ENCODE data around the gene KIAA1614. TPM values are rescaled to one million over a fixed set of nuclear protein-coding genes. Genes with fewer than 3 reads are reported as not detected.

The KIAA1614 gene
- polyA plus RNA-seq, 4 donors, result 5.0 to 9.8 (median 7.7) TPM

DNA sequence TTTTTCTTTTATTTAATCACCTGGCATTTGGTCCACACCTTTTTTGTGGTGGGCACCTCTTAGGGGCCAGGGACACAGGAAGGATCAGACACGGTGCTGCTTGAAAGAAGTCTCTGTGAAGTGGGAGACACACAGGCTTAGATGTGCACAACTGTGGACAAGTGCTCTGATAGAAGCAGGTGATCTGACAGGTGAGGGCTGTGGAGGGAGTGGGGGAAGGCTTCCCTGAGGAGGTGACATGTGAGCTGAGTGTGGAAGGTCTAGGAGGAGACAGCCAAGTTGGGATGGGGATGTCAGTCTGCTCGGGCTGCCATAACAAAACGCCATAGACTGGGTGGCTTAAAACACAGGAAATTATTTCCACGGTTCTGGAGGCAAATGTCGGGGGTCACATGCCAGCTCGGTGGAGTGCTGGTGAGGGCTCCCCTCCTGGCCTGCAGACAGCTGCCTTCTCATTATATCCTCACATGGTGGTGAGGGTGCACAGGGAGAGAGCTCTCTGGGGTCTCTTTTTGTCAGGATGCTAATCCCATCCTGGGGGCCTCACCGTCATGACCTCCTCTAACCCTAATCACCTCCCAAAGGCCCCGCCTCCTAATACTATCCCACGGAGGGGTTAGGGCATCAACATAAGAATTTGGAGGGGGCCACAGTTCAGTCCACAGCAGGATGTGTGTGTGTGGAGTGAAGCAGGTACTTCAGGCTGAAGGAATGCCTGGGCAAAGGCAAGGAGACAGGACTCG lies 5.2 kb upstream of the KIAA1614 start:
- DNase-seq (ENCODE audit: low read depth in 4 of 4, low spot score in 3 of 4), result no peak

DNA sequence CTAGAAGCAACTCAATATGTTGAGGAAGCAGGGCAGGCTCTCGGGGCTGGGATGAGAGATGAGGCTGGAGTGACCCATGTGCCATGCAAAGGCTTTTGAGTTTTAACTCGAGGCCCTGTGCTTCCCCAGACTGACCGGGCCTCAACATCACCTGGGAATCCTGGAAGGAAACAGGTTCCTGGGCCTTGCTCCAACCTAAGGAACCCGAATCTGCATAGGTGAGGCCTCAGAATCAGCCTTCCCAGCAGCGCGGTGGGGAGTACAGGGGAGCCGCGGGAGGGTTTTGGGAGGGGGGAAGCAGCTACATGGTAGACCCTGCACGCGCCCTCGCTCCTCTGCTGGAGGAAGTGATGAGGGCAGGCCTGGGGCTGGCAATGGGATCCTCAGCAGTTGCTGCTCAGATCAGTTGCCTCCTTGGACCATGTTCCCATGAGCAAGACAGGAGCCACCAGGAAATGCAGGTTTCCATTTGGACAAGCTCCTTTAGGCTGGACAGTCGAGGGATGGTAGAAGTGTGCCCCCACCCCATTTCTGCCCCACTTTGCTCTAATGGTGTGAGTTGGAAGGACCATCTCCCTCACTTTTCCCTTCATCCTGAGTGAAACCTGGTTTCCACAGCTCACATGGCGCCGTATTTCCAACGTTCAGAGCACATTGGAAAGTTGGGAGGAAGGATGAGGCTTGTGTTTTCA lies 4.5 kb upstream of the KIAA1614 start:
- DNase-seq (ENCODE audit: low read depth in 4 of 4, low spot score in 3 of 4), result no peak

DNA sequence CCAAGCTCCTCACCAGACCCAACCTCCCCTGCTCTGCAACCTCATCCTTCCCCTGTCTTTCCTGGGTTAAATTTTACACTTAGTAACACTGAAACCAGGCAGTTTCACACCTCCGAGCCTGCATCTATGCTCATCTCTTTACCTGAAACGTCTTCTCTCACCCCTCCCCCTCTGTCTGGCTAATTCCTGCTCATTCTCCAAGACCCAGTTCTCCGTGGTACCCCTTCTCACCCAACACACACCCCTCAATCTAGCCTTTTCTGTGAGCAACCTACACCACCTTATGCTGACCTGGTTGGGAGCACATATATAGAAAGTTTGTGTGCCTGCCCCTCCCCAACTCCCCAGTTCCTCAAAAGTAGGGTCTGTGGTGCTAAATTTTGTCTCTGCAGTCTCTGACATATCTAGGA lies 3.7 kb upstream of the KIAA1614 start:
- DNase-seq (ENCODE audit: low read depth in 4 of 4, low spot score in 3 of 4), result no peak

DNA sequence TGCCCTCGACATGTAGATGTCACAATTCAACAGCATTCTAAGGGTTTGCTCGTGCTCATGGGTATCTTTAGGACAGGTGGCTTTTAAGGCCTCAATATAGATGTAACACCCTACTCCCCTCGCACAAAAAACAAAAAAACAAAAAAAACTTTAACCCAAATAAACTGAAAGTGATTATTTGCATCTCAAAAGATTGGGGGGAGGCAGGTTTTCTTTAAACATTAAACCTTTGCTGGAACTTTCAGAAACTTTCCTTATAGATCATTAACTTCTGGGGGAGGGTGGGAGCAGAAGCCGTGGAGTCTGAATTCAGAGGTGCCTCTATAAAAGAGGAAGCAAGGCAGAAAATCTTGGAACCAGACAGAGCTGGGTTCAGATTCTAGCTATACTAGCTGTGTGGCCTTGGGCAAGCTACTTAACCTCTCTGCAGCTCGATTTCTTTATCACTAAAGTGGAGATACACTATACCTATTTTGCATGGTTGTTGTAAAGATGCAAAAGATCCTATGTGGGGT lies 3.2 kb upstream of the KIAA1614 start:
- DNase-seq (ENCODE audit: low read depth in 4 of 4, low spot score in 3 of 4), result no peak

DNA sequence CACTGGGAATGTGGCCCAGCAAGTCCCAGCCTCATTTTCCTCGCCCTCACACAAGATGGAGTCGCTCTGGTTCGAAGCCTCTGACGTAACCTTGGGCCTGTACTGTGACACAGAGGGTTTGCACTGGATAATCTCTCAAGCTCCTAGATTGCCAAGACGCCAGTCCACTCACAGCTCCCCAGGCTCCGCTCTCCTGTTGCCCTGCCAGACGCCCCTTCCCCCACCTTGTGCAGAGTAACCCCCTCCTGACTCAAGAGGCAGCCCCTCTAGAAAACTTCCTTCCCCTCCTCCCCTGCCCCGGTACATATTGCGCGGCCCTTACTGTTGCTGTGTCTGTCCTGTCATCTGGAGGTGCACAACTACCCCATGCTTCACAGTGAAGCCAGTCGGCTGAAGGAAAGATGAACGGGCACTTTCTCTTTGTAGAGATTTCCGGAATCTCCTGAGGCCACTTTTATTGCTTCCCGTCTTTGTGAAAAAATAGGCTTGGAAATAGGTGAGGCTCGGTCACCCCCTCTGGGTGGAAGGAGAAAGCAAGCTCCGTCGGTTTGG lies 981 bp upstream of the KIAA1614 start:
- DNase-seq (ENCODE audit: low read depth in 4 of 4, low spot score in 3 of 4), result no peak

DNA sequence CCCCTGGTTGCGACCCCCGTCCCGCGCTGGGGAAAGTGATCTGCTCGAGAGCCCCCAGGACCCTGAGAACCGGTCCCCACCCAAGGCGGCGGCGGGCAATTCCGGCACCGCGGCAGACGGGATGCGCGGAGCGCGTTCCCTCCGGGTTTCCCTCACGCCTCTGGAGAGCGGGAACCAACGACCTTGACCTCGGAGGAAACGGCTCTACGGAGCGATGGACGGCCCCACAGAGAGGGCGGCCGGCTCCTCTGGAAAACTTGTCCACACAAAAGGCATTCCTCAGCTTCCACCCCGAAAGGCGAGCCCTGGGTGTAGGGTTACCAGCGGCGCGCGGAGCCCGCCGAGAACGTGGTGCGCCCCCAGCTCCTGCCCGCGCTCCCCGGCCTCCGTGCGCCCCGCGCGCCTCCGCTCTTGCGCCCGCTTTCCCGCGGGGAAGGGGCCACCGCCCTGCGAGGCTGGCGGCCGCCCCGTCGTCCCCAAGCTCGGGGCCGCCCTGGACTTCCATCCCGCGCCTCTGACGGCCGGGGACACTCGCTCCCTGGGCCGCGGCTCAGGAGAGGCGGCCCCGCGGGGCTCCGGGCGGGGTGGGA lies 391 bp upstream of the KIAA1614 start:
- no peak for DNase-seq (ENCODE audit: low read depth in 4 of 4, low spot score in 3 of 4)

DNA sequence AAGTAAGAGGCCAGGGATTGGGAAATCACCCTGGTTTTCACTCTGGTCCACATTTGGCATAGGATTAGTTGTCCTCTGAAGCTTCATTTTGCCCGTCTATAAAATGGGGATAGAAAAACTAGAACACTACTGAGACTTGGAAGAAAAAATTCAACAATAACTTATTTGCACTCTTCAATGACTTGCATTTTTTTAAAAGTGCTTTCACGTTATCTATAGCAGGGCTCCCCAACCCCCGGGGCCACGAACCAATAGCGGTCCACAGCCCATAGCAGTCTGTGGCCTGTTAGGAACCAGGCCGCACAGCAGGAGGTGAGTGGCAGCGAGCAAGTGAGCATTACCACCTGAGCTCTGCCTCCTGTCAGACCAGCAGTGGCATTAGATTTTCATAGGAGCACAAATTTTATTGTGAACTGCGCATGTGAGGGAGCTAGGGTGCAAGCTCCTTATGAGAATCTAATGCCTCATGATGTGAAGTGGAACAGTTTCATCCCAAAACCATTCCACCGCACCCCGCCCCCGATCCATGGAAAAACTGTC lies 2.8 kb downstream of the KIAA1614 start:
- DNase-seq (ENCODE audit: low read depth in 4 of 4, low spot score in 3 of 4), result no peak

DNA sequence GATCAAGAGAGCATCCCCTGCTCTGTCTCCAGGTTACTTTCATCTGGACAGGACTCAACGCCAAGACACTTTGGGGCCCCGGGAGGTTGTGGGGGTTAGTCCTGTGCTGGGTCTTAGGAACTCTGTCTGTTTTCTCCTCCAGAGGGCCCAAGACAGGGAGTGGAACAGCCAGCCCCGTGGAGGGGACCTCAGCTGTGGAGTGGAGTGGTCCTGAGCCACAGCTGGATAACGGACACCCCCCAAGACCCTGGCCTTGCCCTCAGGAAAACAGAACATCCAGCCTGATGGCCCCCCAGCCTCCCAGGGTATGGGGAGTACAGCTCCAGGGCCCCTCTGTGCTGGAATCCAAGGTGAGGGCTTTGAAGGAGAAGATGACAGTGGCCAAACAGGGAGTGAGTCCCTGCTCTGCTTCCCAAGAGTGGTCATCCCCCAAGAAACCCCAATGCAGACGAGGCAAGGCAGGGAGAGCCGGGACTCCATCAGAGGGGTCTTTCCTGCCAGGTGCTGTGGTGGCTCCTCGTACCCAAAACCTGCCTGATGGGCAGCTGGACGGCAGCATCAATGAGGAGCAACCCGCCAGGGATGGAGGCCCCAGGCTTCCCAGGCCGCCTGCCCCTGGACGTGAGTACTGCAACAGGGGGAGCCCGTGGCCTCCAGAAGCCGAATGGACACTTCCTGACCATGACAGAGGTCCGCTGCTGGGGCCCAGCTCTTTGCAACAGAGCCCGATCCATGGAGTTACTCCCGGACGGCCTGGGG lies 3.5 kb downstream of the KIAA1614 start:
- no peak for DNase-seq (ENCODE audit: low read depth in 4 of 4, low spot score in 3 of 4)

DNA sequence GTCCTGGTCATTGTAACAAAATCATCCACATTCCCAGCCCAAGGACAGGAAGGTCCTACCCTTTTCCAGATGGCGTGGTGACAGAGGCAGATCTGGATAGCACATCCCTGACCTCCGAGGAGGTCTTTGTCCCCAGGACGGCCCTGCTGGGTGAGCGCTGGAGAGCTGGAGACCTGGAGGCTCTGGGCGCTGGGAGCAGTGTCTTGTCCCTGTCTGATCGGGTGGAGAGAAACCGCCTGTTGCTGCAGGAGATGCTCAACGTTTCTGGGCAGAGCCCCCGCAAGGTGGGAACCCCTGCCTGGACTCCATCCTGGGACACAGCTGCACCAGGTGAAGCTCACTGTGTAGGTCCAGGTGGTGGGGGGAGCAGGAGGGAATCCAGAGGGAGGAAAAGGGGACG lies 4.1 kb downstream of the KIAA1614 start:
- no peak for DNase-seq (ENCODE audit: low read depth in 4 of 4, low spot score in 3 of 4)

DNA sequence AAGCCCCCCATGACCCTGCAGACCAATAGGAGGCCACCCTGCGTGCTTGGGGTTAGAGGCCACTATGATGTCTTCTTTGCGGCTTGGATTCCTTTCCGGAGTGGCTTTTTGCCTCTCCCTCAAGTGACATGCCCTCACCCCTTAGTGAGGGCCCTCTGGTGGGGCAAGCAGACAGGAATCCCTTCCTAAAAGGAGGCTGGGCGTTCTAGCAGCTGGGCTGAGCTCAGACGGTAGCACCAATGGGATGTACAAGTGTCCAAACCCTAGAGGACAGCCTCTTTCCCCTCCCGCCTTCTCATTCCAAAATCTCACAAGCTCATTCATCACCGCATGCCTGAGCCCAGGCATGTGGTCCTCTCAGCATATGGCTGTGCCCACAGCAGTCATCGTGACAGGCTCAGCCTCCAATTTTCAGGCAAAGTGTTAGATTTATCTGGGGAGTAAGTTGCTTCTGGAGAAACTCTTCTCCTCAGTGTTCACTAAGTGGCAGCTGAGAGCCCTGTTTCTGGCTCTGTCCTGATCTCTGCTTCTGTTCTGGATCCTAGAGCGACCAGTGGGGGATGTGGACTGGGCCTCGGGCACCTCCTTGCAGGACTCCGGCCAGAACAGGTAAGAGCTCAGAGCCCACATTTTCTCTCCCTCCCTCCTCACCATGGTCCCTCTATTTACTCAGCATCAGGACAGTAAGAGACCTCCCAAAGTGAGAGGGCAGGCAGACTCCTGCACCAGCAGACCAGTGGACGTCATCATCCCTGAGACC lies 4.8 kb downstream of the KIAA1614 start:
- DNase-seq (ENCODE audit: low read depth in 4 of 4, low spot score in 3 of 4), result no peak

DNA sequence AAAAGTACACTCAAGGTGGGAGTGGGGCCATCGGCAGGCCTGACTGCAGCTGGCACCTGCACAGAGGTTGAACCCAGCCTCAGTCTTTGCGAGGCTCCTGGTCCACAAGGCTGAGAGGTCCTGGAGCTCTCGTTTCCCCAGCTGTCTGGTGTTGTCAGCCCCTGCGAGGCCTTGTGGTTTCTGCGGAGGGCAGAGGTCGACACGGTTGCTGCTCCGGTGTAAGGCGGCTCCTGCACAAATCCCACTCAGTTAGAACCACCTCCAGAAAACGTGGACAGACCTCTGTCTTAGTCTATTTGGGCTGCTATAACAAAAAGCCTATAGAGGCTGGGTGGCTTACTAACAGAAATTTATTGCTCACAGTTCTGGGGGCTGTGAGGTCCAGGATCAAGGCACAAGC lies 5.8 kb downstream of the KIAA1614 start:
- no peak for DNase-seq (ENCODE audit: low read depth in 4 of 4, low spot score in 3 of 4)

DNA sequence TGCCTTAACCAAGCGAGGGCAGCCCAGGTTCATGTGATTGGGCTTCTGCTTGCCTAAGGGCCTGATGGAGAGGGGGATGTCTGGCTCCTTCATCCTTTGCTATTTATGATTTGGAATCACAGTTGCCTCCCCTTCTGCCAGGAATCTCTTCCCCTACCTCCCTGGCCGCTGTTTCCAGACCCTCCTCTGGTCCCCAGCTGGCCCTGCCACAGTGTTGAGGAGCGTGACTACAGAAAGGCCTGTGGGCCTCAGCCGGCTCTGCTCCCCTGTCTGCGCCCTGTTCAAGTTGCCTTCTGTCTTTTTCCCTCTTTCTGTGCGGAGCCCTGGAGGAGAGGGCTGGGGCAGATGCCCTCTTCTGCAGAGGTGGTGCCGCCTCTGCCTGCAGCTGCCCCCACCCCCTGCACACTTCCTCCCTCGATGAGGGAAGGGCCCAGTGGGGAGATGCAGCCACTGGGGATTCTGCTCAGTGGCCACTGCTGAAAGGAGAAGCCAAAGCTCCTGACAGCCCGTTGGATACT lies 6.5 kb downstream of the KIAA1614 start:
- no peak for DNase-seq (ENCODE audit: low read depth in 4 of 4, low spot score in 3 of 4)

DNA sequence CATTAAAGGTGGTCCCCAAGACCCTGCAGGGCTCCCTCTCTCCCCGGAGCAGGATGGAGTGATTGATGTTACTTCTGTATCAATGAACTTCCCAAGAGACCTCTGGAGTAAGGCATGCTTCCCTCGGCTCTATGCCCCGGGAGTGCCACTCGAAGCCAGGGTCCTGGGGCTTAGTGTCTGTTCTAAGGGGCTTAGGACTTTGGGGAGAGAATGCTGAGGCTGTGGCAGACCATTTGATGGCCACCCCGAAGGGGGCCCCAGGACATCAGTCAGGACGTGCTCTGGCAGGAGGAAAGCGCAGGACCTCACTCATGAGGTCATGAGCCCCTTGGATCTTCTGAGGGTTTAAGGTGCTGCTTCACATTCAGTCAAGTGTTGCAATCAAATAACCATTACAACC lies 7.5 kb downstream of the KIAA1614 start:
- DNase-seq (ENCODE audit: low read depth in 4 of 4, low spot score in 3 of 4), result no peak

DNA sequence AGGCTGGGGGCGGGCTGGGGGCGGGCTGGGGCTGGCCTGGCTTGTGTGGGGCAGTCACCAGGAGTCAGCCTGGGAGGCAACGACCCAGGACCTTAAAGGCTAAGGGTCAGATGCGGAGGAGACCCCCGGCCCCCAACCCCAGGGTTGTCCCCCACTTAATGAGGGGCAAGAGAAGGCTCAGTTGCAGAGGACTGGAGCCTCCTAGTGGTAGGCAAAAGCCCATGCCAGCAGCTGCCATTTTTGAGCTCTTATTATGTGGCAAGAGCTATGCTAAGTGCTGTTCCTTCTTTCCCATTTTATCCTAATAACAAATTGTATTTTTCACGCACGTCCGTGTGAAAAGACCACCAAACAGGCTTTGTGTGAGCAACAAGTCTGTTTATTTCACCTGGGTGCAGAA lies 8.0 kb downstream of the KIAA1614 start:
- no peak for DNase-seq (ENCODE audit: low read depth in 4 of 4, low spot score in 3 of 4)

DNA sequence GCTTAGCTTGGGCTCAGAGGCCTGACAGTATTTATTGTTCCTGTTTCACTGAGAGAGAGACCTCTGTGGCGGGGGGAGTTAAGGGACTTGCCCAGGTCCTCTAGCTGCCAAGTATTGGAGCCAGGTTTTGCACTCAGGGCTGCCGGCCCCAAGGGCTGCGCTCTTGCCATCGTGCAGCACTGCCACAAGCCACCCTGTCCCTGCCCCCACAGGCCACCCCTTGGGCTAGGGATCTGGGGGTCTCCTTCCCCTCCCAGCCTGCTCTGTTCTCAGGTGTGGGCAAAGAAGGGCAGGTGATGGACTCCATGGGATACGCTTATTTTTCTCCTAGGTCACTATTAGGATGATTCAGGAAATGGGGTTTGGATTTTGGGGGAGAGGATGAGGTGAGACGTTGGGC lies 8.7 kb downstream of the KIAA1614 start:
- no peak for DNase-seq (ENCODE audit: low read depth in 4 of 4, low spot score in 3 of 4)

DNA sequence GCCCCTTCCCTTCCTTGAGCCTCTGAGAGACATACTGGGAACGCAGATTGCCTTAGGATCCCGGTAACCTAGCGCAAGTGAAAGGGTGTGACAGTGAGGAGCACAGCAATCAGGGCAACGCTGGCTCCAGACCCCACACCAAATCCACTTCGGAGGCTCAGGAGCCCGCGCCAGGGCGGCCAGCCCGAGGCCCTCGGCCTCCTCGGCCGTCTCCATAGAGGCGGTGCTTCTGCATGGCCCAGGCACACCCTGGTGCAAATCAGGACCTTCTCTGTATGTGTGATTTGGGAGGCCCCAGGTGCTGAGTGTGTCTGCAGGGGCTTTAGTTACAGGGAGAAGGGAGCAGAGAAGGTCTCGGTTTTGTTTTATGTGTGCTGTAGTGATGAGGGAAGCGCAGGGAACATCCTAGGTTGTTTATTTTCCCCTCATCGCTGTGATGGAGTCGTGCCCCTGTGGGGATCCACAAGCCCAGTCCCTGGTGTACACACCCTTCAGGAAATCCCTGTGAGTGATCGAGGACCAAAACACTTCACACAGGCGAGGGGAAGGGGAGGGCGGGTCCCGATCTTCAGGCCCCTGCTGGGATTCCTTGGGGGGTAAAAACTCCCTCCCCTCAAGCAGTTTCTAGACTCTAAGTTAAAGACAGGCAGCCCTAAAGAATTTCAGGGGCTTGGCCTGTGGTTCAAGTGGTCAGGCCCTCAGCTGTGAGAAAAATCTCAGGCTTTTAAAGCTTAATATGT lies 9.4 kb downstream of the KIAA1614 start:
- DNase-seq (ENCODE audit: low read depth in 4 of 4, low spot score in 3 of 4), result no peak

DNA sequence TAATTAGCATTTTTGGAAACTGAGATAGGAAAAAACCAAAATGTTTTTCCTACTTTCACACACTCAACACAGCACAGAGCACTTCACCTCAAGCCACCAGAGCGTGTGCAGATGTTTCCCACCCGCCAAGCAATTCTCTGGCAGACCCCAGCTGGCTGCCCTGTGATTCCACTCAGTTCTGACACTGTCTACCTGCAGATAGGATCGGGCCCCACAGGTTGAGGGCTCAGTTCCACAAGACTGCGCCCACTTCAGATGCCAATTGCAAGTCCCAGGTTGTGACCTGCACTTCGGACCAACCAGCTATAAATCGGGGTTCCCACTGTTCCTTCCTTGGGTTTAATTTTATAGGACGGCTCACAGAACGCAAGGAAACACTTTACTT lies 9.9 kb downstream of the KIAA1614 start:
- no peak for DNase-seq (ENCODE audit: low read depth in 4 of 4, low spot score in 3 of 4)

DNA sequence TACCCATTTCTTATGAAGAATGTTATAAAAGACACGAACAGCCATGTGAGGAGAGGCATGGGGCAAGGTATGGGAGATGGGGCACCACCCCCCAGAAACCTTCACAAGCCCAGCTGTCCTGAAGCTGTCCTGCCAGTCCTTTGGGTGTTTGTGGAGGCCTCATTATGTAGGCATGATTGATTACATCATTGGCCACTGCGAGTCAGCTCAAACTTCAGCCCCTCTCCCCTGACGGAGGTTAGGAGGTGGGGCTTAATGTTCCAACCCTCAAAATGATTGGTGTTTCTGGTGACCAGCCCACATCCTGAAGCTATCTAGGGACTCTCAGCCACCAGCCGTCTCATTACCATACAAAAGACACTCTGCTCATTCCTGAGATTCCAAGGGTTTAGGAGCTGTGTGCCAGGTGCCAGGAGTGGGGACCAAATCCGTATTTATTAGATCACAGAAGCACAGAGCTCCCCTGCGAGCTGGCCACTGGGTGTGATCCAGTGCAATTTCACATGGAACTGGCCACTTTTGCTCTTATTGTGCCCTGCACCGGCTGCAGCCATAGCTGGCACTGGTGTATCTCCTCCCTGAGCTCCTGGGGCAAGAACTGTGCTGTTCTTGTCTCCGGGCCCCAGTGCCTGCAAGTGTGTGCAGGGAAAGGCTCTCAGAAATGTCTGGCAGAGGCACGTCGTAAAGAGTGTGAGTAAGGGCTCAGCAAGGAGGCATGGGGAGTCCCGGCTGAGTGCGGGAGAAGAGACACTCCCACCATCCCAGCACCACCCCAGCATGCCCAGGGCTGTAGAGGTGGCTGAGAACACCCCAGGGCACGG lies 10.5 kb downstream of the KIAA1614 start:
- DNase-seq (ENCODE audit: low read depth in 4 of 4, low spot score in 3 of 4), result no peak

All from left renal pelvis (tissue), 4 donors.